Testis (tissue), 2 donors: ENCODE results near the gene VSIG8.

Experiments
- CTCF ChIP-seq, 3 experiments: fragments of 450-650 bp in 2 of 3; fragments of 200-600 bp in 1 of 3; sonication (generic) in 1 of 3; IDR thresholded peaks; one replicate each; pipeline ENCODE4 v1.5.1; 2016 to 2019; ENCODE audit warnings: antibody characterized with exemption in 3 of 3, mild to moderate bottlenecking in 2 of 3, moderate library complexity in 1 of 3
- POLR2A ChIP-seq: fragments of 450-650 bp; IDR thresholded peaks from one replicate; pipeline ENCODE4 v1.6.1; 2017; ENCODE audit warnings: antibody characterized with exemption, mild to moderate bottlenecking, moderate library complexity

GRCh38 chr1:159879977-159880376, 17.5 kb upstream of the VSIG8 start:
- no peak for TF ChIP-seq POLR2A
- TF ChIP-seq CTCF (IDR thresholded peaks at IDR 0.05): no peak
